DOHH2 (cell line): ENCODE data around the gene MRPL50.

Experiments used
- H3F3A ChIP-seq: fragments of 200-600 bp; sonication (generic), shearing (Covaris generic); 2 replicates; pipeline ENCODE4 v1.6.0; 2016; ENCODE audit warnings: antibody characterized with exemption, mild to moderate bottlenecking; ENCODE audit not compliant: control insufficient read depth, insufficient read depth
- H3K27ac ChIP-seq: fragments of 200-600 bp; sonication (generic); 2 replicates; pipeline ENCODE4 v1.5.1; 2014; ENCODE audit warnings: low read depth, mild to moderate bottlenecking, low read length, moderate library complexity
- H3K27me3 ChIP-seq: fragments of 200-600 bp; sonication (generic); 2 replicates; pipeline ENCODE4 v1.6.1; 2014; ENCODE audit warnings: mild to moderate bottlenecking, low read length, mixed read lengths; ENCODE audit not compliant: control insufficient read depth
- H3K36me3 ChIP-seq: fragments of 200-600 bp; sonication (generic); 2 replicates; pipeline ENCODE4 v1.6.1; 2014; ENCODE audit warnings: mild to moderate bottlenecking, low read length, moderate library complexity, mixed read lengths; ENCODE audit not compliant: control insufficient read depth
- H3K4me1 ChIP-seq: fragments of 200-600 bp; sonication (generic); 2 replicates; pipeline ENCODE4 v1.6.1; 2014; ENCODE audit warnings: mild to moderate bottlenecking, low read length, mixed read lengths; ENCODE audit not compliant: control insufficient read depth
- H3K4me2 ChIP-seq: fragments of 200-600 bp; sonication (generic); 2 replicates; pipeline ENCODE4 v1.6.0; 2014; ENCODE audit warnings: mild to moderate bottlenecking, low read length, moderate library complexity
- H3K4me3 ChIP-seq: fragments of 200-600 bp; sonication (generic); 2 replicates; pipeline ENCODE4 v1.5.1; 2014; ENCODE audit warnings: mild to moderate bottlenecking, low read length, mixed read lengths
- H3K79me2 ChIP-seq: fragments of 200-600 bp; sonication (generic); 2 replicates; pipeline ENCODE4 v1.6.1; 2014; ENCODE audit warnings: mild to moderate bottlenecking, low read length, mixed read lengths; ENCODE audit not compliant: control insufficient read depth
- H3K9me2 ChIP-seq: fragments of 200-600 bp; sonication (generic); replicated peaks from 2 replicates; pipeline ENCODE4 v1.6.1; 2014; ENCODE audit warnings: mild to moderate bottlenecking, low read length, mixed read lengths; ENCODE audit not compliant: control insufficient read depth
- H3K9me3 ChIP-seq: fragments of 200-600 bp; sonication (generic); 2 replicates; pipeline ENCODE4 v1.6.1; 2014; ENCODE audit warnings: antibody characterized with exemption, low read length, mixed read lengths; ENCODE audit not compliant: control insufficient read depth, insufficient read depth
- H4K20me1 ChIP-seq: fragments of 200-600 bp; sonication (generic); 2 replicates; pipeline ENCODE4 v1.6.0; 2014; ENCODE audit warnings: low read depth, mild to moderate bottlenecking, antibody characterized with exemption, low read length, moderate library complexity; ENCODE audit not compliant: control insufficient read depth, insufficient read depth
- CTCF ChIP-seq: fragments of 200-600 bp; sonication (generic); IDR thresholded peaks from one replicate; pipeline ENCODE4 v1.5.1; 2014; ENCODE audit warnings: antibody characterized with exemption, mild to moderate bottlenecking, low read depth, low read length; ENCODE audit not compliant: poor library complexity, severe bottlenecking
- EZH2phosphoT487 ChIP-seq: fragments of 200-600 bp; sonication (generic); IDR thresholded peaks from 2 replicates; pipeline ENCODE4 v1.6.1; 2017; ENCODE audit warnings: borderline replicate concordance, mild to moderate bottlenecking, antibody characterized with exemption, low read length, moderate library complexity, mixed read lengths

Gene MRPL50

GRCh38 chr9:101352892-101353463 lies 45.4 kb downstream of the MRPL50 start:
- H3K27ac ChIP-seq, result no peak overlapping the region
- no peaks in the 10 kb centered on the region for H3K9me2 ChIP-seq
- no peak for TF ChIP-seq EZH2phosphoT487
- no peak for TF ChIP-seq CTCF
- H3K79me2 ChIP-seq, result no peaks in the 10 kb centered on the region
- no peak overlapping the region for H3K4me2 ChIP-seq
- no peaks in the 10 kb centered on the region for H3K36me3 ChIP-seq
- no peaks in the 10 kb centered on the region for H3K4me1 ChIP-seq
- H3K9me3 ChIP-seq, result no peaks in the 10 kb centered on the region
- no peaks in the 10 kb centered on the region for H3F3A ChIP-seq
- H3K27me3 ChIP-seq, result no peaks in the 10 kb centered on the region; the same call in 1 of the 2 replicates
- H4K20me1 ChIP-seq, result no peaks in the 10 kb centered on the region
- H3K4me3 ChIP-seq, result no peak overlapping the region

- no peak for TF ChIP-seq EZH2phosphoT487
- no peak for TF ChIP-seq CTCF
- H3K36me3 ChIP-seq, result no peaks in the 10 kb centered on the region
- H3K9me3 ChIP-seq, result no peaks in the 10 kb centered on the region
- H3K27me3 ChIP-seq, result no peaks in the 10 kb centered on the region; the same call in 1 of the 2 replicates
- H3K4me3 ChIP-seq, result no peak overlapping the region
- no peaks in the 10 kb centered on the region for H4K20me1 ChIP-seq
- no peaks in the 10 kb centered on the region for H3K79me2 ChIP-seq
- H3K4me1 ChIP-seq, result no peaks in the 10 kb centered on the region
- no peak overlapping the region for H3K4me2 ChIP-seq
- no peaks in the 10 kb centered on the region for H3F3A ChIP-seq
- H3K9me2 ChIP-seq, result no peaks in the 10 kb centered on the region
- H3K27ac ChIP-seq, result no peak overlapping the region
These were observed 48.1 kb downstream of the MRPL50 start for GRCh38 chr9:101350285-101350684.

GRCh38 chr9:101342595-101342994 lies 55.8 kb downstream of the MRPL50 start:
- TF ChIP-seq CTCF (no peak), EZH2phosphoT487 (no peak)
- no peak overlapping the region for H3K4me2 ChIP-seq
- H3K79me2 ChIP-seq, result no peaks in the 10 kb centered on the region
- H3K27me3 ChIP-seq, result no peaks in the 10 kb centered on the region; the same call in 1 of the 2 replicates
- H4K20me1 ChIP-seq, result no peaks in the 10 kb centered on the region
- no peak overlapping the region for H3K27ac ChIP-seq
- H3K9me2 ChIP-seq, result no peaks in the 10 kb centered on the region
- no peaks in the 10 kb centered on the region for H3K9me3 ChIP-seq
- H3K4me1 ChIP-seq, result no peaks in the 10 kb centered on the region
- H3K4me3 ChIP-seq, result no peak overlapping the region
- H3K36me3 ChIP-seq, result no peaks in the 10 kb centered on the region
- H3F3A ChIP-seq, result no peaks in the 10 kb centered on the region
